GM12878 (cell line): ENCODE results near the gene FLT4. TPM values are rescaled to one million over a fixed set of nuclear protein-coding genes. Genes with fewer than 3 reads are reported as not detected.

Source experiments
- ATAC-seq: fragments of 200-7000 bp; cut with Tn5 transposase; 3 replicates; pipeline ENCODE4 v1.9.1; 2020; ENCODE audit warnings: mild to moderate bottlenecking, moderate library complexity
- BruUV-seq: library from RNA; stranded (reverse); fragments of 400-500 nt; replicated peaks from 2 replicates; lab custom pipeline; 2021; lab: Mats Ljungman, UMichigan
- CTCF ChIA-PET: fragments of 300-600 bp; sonication (Branson Sonifier 250); formaldehyde crosslinking; extraction: SDS; loops from one replicate; lab custom pipeline; 2021; ENCODE audit warnings: inconsistent platforms; lab: Yijun Ruan, JAX
- POLR2A ChIA-PET: fragments of 350-600 bp; formaldehyde crosslinking; extraction: SDS; loops from one replicate; lab custom pipeline; 2021; ENCODE audit warnings: inconsistent platforms; lab: Charles Lee
- RAD21 ChIA-PET: fragments of 300-600 bp; sonication (Branson Sonifier 250); formaldehyde crosslinking; loops from one replicate; lab custom pipeline; 2023; ENCODE audit warnings: antibody characterized with exemption; ENCODE audit not compliant: unreplicated experiment; lab: Charles Lee
- SMC1A ChIA-PET: fragments of 300-600 bp; sonication (Branson Sonifier 250); formaldehyde crosslinking; loops from one replicate; lab custom pipeline; 2023; ENCODE audit not compliant: unreplicated experiment, uncharacterized antibody; lab: Charles Lee
- DNase-seq: peaks from one replicate; pipeline ENCODE4 v3.0.0-alpha.2; 2011; ENCODE audit warnings: low read depth, low spot score
- FAIRE-seq: peaks from 3 replicates; lab custom pipeline; 2011; peaks lifted over from hg19 to GRCh38; lab: Jason Lieb, UNC
- H2AFZ ChIP-seq: 2 replicates; pipeline ENCODE4 v1.6.0; 2011; ENCODE audit warnings: low read depth, low read length, control low read depth; ENCODE audit not compliant: control insufficient read depth
- H3K27ac ChIP-seq: 2 replicates; pipeline ENCODE4 v1.5.1; 2011; ENCODE audit warnings: control low read depth; ENCODE audit not compliant: control insufficient read depth, insufficient read depth
- H3K27me3 ChIP-seq, 2 experiments: replicated peaks in 1 of 2; 2 replicates each; pipeline versions ENCODE4 v1.6.0 to v1.6.1; 2011; ENCODE audit warnings: low read length in 1 of 2; ENCODE audit not compliant: control insufficient read depth in 2 of 2, insufficient read depth in 2 of 2
- H3K36me3 ChIP-seq, 2 experiments: 2 replicates each; pipeline ENCODE4 v1.5.1; 2011; ENCODE audit warnings: low read length in 1 of 2; ENCODE audit not compliant: control insufficient read depth in 2 of 2, insufficient read depth in 2 of 2
- H3K4me1 ChIP-seq: 2 replicates; pipeline ENCODE4 v1.6.1; 2011; ENCODE audit warnings: mild to moderate bottlenecking, low read length, moderate library complexity, mixed read lengths; ENCODE audit not compliant: control insufficient read depth, insufficient read depth
- H3K4me2 ChIP-seq: 2 replicates; pipeline ENCODE4 v1.6.0; 2011; ENCODE audit warnings: control low read depth; ENCODE audit not compliant: control insufficient read depth, insufficient read depth
- H3K4me3 ChIP-seq: fragments of 200-600 bp; sonication (generic); 2 replicates; pipeline ENCODE4 v1.5.1; 2016
- H3K79me2 ChIP-seq: 2 replicates; pipeline ENCODE4 v1.6.0; 2011; ENCODE audit warnings: low read length; ENCODE audit not compliant: control insufficient read depth, insufficient read depth
- H3K9ac ChIP-seq: 2 replicates; pipeline ENCODE4 v1.8.0; 2011; ENCODE audit warnings: low read length, control low read depth, mixed read lengths; ENCODE audit not compliant: control insufficient read depth, insufficient read depth
- H3K9me3 ChIP-seq: replicated peaks from 3 replicates; pipeline ENCODE4 v1.5.1; 2011; ENCODE audit warnings: mild to moderate bottlenecking, low read length; ENCODE audit not compliant: control insufficient read depth, insufficient read depth
- H4K20me1 ChIP-seq: 2 replicates; pipeline ENCODE4 v1.6.0; 2011; ENCODE audit not compliant: control insufficient read depth, insufficient read depth
- CTCF ChIP-seq, 3 experiments: IDR thresholded peaks in 2 of 3; conservative IDR thresholded peaks in 1 of 3; 2 replicates each; pipeline ENCODE4 v1.5.1; 2011; ENCODE audit warnings: low read depth in 3 of 3, low read length in 3 of 3, mild to moderate bottlenecking in 3 of 3, control low read depth in 2 of 3, moderate library complexity in 2 of 3, inconsistent platforms in 1 of 3, mixed read lengths in 1 of 3; ENCODE audit not compliant: control insufficient read depth in 2 of 3, insufficient read depth in 1 of 3; ENCODE audit errors: extremely low read depth in 1 of 3
- NFXL1 ChIP-seq: fragments of 450-650 bp; IDR thresholded peaks from 2 replicates; pipeline ENCODE4 v1.6.1; 2017; ENCODE audit warnings: antibody characterized with exemption, mild to moderate bottlenecking, borderline replicate concordance
- PRDM15 ChIP-seq: fragments of 450-650 bp; formaldehyde crosslinking; IDR thresholded peaks from 2 replicates; pipeline ENCODE4 v1.4.0; 2020; ENCODE audit warnings: mild to moderate bottlenecking, moderate library complexity
- RAD21 ChIP-seq: IDR thresholded peaks from 2 replicates; pipeline ENCODE4 v1.6.1; 2011; ENCODE audit warnings: mild to moderate bottlenecking, low read depth, low read length, moderate library complexity; ENCODE audit not compliant: insufficient read depth
- SMC3 ChIP-seq: IDR thresholded peaks from 2 replicates; pipeline ENCODE4 v1.6.1; 2011; ENCODE audit warnings: low read length, improper control_type of control experiment, borderline replicate concordance
- WGBS: methylation state at CpG from one replicate; pipeline ENCODE4 v1.1.6; 2016; ENCODE audit warnings: low lambda C conversion rate; ENCODE audit not compliant: insufficient replicate concordance, insufficient coverage; ENCODE audit errors: missing lambda C conversion rate; 5-methylcytosine and 5-hydroxymethylcytosine counted together
- in situ Hi-C: fragments of 300-500 bp; cut with MboI; formaldehyde crosslinking; loops from 9 replicates; pipeline ENCODE4 v1.14.3; 2018; ENCODE audit warnings: mixed read lengths
- intact Hi-C: fragments of 100-400 bp; cut with micrococcal nuclease; formaldehyde crosslinking; loops from one replicate; pipeline ENCODE4 v1.14.2; 2022; ENCODE audit not compliant: unreplicated experiment
- polyA plus RNA-seq, 11 experiments: library from polyadenylated mRNA; depleted of rRNA in 4 of 11; unstranded in 6 of 11; stranded (reverse) in 5 of 11; fragments of >200 nt; fragmentation: Nextera tagmentation in 4 of 11; fragmentation: Illumina TruSeq in 1 of 11; extraction: Ambion mirVana in 4 of 11; extraction: Trizol in 1 of 11; gene quantifications; 1 replicate in 1 of 11; 2 replicates in 10 of 11; pipeline versions ENCODE4 v1.2.1 to v1.2.3, GENCODE V29; 2011 to 2016; ENCODE audit warnings: inconsistent platforms in 2 of 11, missing spikeins in 2 of 11, low read depth in 1 of 11
- total RNA-seq, 4 experiments: library from RNA; depleted of rRNA in 3 of 4; stranded (reverse); fragments of >200 nt in 3 of 4; fragmentation: Illumina TruSeq in 1 of 4; extraction: Trizol in 1 of 4; gene quantifications; 2 replicates each; pipeline versions ENCODE4 v1.2.1 to v1.2.3, GENCODE V29; 2013 to 2021

Gene FLT4
- total and polyA plus RNA-seq, 10 of the 15 experiments (the other 5 are each of a cell fraction or from before 2014, with no cell fraction given): 0.18 TPM; not detected in 9

- BruUV-seq: no TSS peak
- Histone ChIP-seq H3K27ac (no peak overlapping the region), H3K36me3 (no peaks in the 10 kb centered on the region), H3K79me2 (no peaks in the 10 kb centered on the region), H3K27me3 (peaks cover 0 to 2% of the 10 kb centered on the region in 2 experiments; a peak in 2 of 4 replicates), H3K4me3 (no peak overlapping the region), H3K9me3 (no peaks in the 10 kb centered on the region), H4K20me1 (no peaks in the 10 kb centered on the region), H3K4me1 (no peaks in the 10 kb centered on the region), H2AFZ (no peak overlapping the region), H3K9ac (no peak overlapping the region), H3K4me2 (no peak overlapping the region)
- peak; percentile 76 for ATAC-seq
- FAIRE-seq: peak; percentile 68
- POLR2A ChIA-PET: no interaction called here
- in situ Hi-C loops: loop anchor here (5.0 kb wide), 1 partner anchor 1833 kb away; no protein-coding TSS in a partner anchor
- RAD21 ChIA-PET: no interaction called here
- CTCF ChIA-PET: interaction anchor here (0.5 kb wide), 1 partner anchor 112 kb away, joined by 3 read pairs; no protein-coding TSS in a partner anchor
- WGBS: 26% methylated on average over 17 of the region's 17 CpGs
- SMC1A ChIA-PET: no interaction called here
- DNase-seq: peak; percentile 15
- intact Hi-C loops: loop anchor here (5.0 kb wide), 1 partner anchor 543 kb away; no protein-coding TSS in a partner anchor
- TF ChIP-seq CTCF (IDR thresholded peaks at IDR 0.05 in 2 of 3, conservative IDR thresholded peaks at IDR 0.05 in 1 of 3; ENCODE audit: control insufficient read depth in 2 of 3, extremely low read depth in 1 of 3, insufficient read depth in 1 of 3, low read depth in 3 of 3, low read length in 3 of 3): peak; percentile 74 to 79 (median 78)
- peak; percentile 50 for TF ChIP-seq RAD21
- no peak for TF ChIP-seq PRDM15 (CRISPR knock-in tag)
- peak; percentile 62 for TF ChIP-seq SMC3
- TF ChIP-seq NFXL1: no peak
These were observed 21.4 kb upstream of the FLT4 start for GRCh38 chr5:180670586-180671359.
